SK-N-SH (cell line): ENCODE measurements around the gene WDR77. TPM values are rescaled to one million over a fixed set of nuclear protein-coding genes. Genes with fewer than 3 reads are reported as not detected.

ENCODE experiments used
- CTCF ChIA-PET: fragments of 300-600, 350-600 bp; formaldehyde crosslinking; extraction: SDS; loops from one replicate; lab custom pipeline; 2021; lab: Yijun Ruan, JAX
- POLR2A ChIA-PET: fragments of 350-600 bp; sonication (Branson Sonifier 250); formaldehyde crosslinking; extraction: SDS; loops from one replicate; lab custom pipeline; 2020; ENCODE audit warnings: antibody characterized with exemption, inconsistent platforms; lab: Yijun Ruan, JAX
- DNase-seq: peaks from one replicate; pipeline ENCODE4 v3.0.0; 2012
- H2AFZ ChIP-seq: fragments of 200-600 bp; sonication (generic); 2 replicates; pipeline ENCODE4 v1.8.1; 2016; ENCODE audit warnings: antibody characterized with exemption, mild to moderate bottlenecking, low read depth
- H3F3A ChIP-seq: fragments of 200-600 bp; sonication (generic); replicated peaks from 2 replicates; pipeline ENCODE3; 2016; ENCODE audit warnings: antibody characterized with exemption, mild to moderate bottlenecking; ENCODE audit not compliant: insufficient read depth
- H3K27ac ChIP-seq, 2 experiments: fragments of 200-500 bp in 1 of 2; fragments of 200-600 bp in 1 of 2; sonication (Bioruptor generic) in 1 of 2; sonication (generic), shearing (Covaris generic) in 1 of 2; 2 replicates each; pipeline versions ENCODE4 v1.5.1 to v1.6.1; 2014 to 2016; ENCODE audit warnings: low read depth in 2 of 2, inconsistent platforms in 1 of 2, low read length in 1 of 2, mild to moderate bottlenecking in 1 of 2, mixed read lengths in 1 of 2
- H3K27me3 ChIP-seq: fragments of 200-600 bp; sonication (generic), shearing (Covaris generic); 2 replicates; pipeline ENCODE4 v1.6.1; 2016; ENCODE audit warnings: mixed run types; ENCODE audit not compliant: insufficient read depth
- H3K36me3 ChIP-seq, 2 experiments: fragments of 200-500 bp in 1 of 2; fragments of 200-600 bp in 1 of 2; sonication (Bioruptor generic) in 1 of 2; sonication (generic) in 1 of 2; replicated peaks in 1 of 2; 2 replicates each; pipeline versions ENCODE3 to v1.5.1; 2014 to 2016; ENCODE audit warnings: low read length in 1 of 2, mild to moderate bottlenecking in 1 of 2; ENCODE audit not compliant: insufficient read depth in 2 of 2, control insufficient read depth in 1 of 2
- H3K4me1 ChIP-seq, 2 experiments: fragments of 200-500 bp in 1 of 2; fragments of 200-600 bp in 1 of 2; sonication (Bioruptor generic) in 1 of 2; sonication (generic), shearing (Covaris generic) in 1 of 2; 2 replicates each; pipeline versions ENCODE4 v1.5.1 to v1.6.1; 2014 to 2016; ENCODE audit warnings: low read depth in 1 of 2, low read length in 1 of 2, mixed run types in 1 of 2; ENCODE audit not compliant: insufficient read depth in 2 of 2, control insufficient read depth in 1 of 2
- H3K4me2 ChIP-seq: fragments of 200-600 bp; sonication (generic), shearing (Covaris generic); 2 replicates; pipeline ENCODE4 v1.6.1; 2017; ENCODE audit warnings: mixed run types
- H3K4me3 ChIP-seq, 2 experiments: fragments of 200-500 bp in 1 of 2; fragments of 200-600 bp in 1 of 2; sonication (Bioruptor generic) in 1 of 2; sonication (generic), shearing (Covaris generic) in 1 of 2; 2 replicates each; pipeline versions ENCODE4 v1.5.1 to v1.8.1; 2014 to 2016; ENCODE audit warnings: low read depth in 2 of 2, inconsistent platforms in 1 of 2, low read length in 1 of 2, mild to moderate bottlenecking in 1 of 2, mixed read lengths in 1 of 2, moderate library complexity in 1 of 2
- H3K79me2 ChIP-seq: fragments of 200-600 bp; sonication (generic); 2 replicates; pipeline ENCODE4 v1.8.1; 2017; ENCODE audit warnings: mild to moderate bottlenecking; ENCODE audit not compliant: insufficient read depth
- H3K9ac ChIP-seq: fragments of 200-600 bp; sonication (generic); 2 replicates; pipeline ENCODE4 v1.6.1; 2017; ENCODE audit warnings: mixed run types
- H3K9me2 ChIP-seq: fragments of 200-600 bp; sonication (generic); 2 replicates; pipeline ENCODE4 v1.6.1; 2017; ENCODE audit warnings: mixed run types
- H3K9me3 ChIP-seq: fragments of 200-600 bp; sonication (generic); 2 replicates; pipeline ENCODE4 v1.6.1; 2017; ENCODE audit warnings: mixed run types, mild to moderate bottlenecking, moderate library complexity
- H4K20me1 ChIP-seq: fragments of 200-600 bp; sonication (generic); 2 replicates; pipeline ENCODE4 v1.6.1; 2017; ENCODE audit warnings: mild to moderate bottlenecking, mixed run types; ENCODE audit not compliant: insufficient read depth
- EP300 ChIP-seq, 2 experiments: IDR thresholded peaks; 2 replicates each; pipeline versions ENCODE4 v1.4.0 to v1.6.1; 2012; ENCODE audit warnings: borderline replicate concordance in 1 of 2, low read depth in 1 of 2, low read length in 1 of 2
- YY1 ChIP-seq: IDR thresholded peaks from 2 replicates; pipeline ENCODE4 v1.4.0; 2012; ENCODE audit warnings: low read depth, mild to moderate bottlenecking
- WGBS: methylation state at CpG from one replicate; pipeline ENCODE4 v1.1.6; 2017; ENCODE audit warnings: low lambda C conversion rate; 5-methylcytosine and 5-hydroxymethylcytosine counted together
- polyA plus RNA-seq, 3 experiments: library from polyadenylated mRNA; depleted of rRNA; stranded (reverse); fragments of >200 nt; gene quantifications; 2 replicates each; pipeline ENCODE4 v1.2.3, GENCODE V29; 2012
- small RNA-seq, 7 experiments: library from RNA; depleted of rRNA; stranded (forward); fragments of <200 nt; gene quantifications; one replicate each; pipeline ENCODE3, GENCODE V24; 2012
- TF ChIP-seq, protein P1 (sequence below): fragments of 150-350 bp; IDR thresholded peaks from 2 replicates; pipeline ENCODE4 v1.6.1; 2016; ENCODE audit warnings: mild to moderate bottlenecking, low read depth, low read length

The WDR77 gene
- polyA plus RNA-seq, 1 of the 3 experiments (the other 2 are of a cell fraction), result 97.1 TPM

DNA sequence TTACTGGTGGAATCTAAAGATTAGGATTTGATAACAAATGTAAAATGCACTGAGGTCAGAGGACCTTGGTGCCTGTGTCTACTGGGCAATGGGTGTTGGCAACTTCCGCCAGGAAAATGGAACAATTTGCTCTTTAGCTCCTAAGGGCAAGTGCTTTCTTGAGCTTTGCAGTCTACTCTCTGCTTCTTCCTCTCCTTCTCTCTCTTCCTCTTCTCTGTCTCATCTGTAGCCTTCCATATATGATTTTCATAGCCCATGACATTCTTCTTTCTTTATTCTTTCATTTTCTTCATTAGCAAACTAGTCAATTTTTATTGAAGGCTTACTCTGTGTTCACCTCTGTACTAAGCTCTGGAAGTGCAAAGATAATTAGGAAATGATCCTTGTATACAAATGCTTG lies 57.0 kb downstream of the WDR77 start:
- H3K79me2 ChIP-seq, result no peaks in the 10 kb centered on the region
- H3K4me2 ChIP-seq, result no peak overlapping the region
- no peaks in the 10 kb centered on the region for H3K36me3 ChIP-seq
- H3K27me3 ChIP-seq, result peaks cover 40% of the 10 kb centered on the region; the same call in 1 of the 2 replicates
- H3K9me3 ChIP-seq, result no peaks in the 10 kb centered on the region
- 6% methylated on average over 1 of the region's 1 CpG for WGBS
- no peaks in the 10 kb centered on the region for H3K9me2 ChIP-seq
- no peak overlapping the region for H2AFZ ChIP-seq
- H3F3A ChIP-seq, result no peaks in the 10 kb centered on the region
- no peaks in the 10 kb centered on the region for H4K20me1 ChIP-seq
- TF ChIP-seq EP300 (IDR thresholded peaks at IDR 0.05; ENCODE audit: borderline replicate concordance in 1 of 2, low read depth in 1 of 2, low read length in 1 of 2) (no peak), YY1 (no peak)
- TF ChIP-seq, protein P1, sequence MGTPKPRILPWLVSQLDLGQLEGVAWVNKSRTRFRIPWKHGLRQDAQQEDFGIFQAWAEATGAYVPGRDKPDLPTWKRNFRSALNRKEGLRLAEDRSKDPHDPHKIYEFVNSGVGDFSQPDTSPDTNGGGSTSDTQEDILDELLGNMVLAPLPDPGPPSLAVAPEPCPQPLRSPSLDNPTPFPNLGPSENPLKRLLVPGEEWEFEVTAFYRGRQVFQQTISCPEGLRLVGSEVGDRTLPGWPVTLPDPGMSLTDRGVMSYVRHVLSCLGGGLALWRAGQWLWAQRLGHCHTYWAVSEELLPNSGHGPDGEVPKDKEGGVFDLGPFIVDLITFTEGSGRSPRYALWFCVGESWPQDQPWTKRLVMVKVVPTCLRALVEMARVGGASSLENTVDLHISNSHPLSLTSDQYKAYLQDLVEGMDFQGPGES, result no peak
- no peak overlapping the region for H3K9ac ChIP-seq
- DNase-seq, result no peak
- H3K4me1 ChIP-seq, result no peaks in the 10 kb centered on the region
- H3K4me3 ChIP-seq, result no peak overlapping the region
- H3K27ac ChIP-seq, result no peak overlapping the region
- ChIA-PET POLR2A (no interaction called here), CTCF (interaction anchor here (0.7 to 1.5 kb wide), 3 partner anchors 21 to 169 kb away, joined by 3 to 5 read pairs (median 3); no protein-coding TSS in a partner anchor)

Small RNAs within 50 kb of the gene (small RNA-seq; reads per million reads assigned to genes)
- gene RF00019 (0 reads per million in 7 experiments), gene RNU6-792P (0 to 21.2 (median 1.4) reads per million in 7 experiments)

Other genes starting within 250 kb of the WDR77 start
- 1.3 and 1.6 TPM in 2 replicates for gene DENND2D, start 248.6 kb downstream of the WDR77 start, polyA plus RNA-seq (2012; rRNA removed)
- gene CHI3L2, start 221.5 kb downstream of the WDR77 start, polyA plus RNA-seq (2012; rRNA removed), result 0.92 and 0.97 TPM in 2 replicates
- gene CHIA, start 158.4 kb downstream of the WDR77 start, polyA plus RNA-seq (2012; rRNA removed), result not detected in 2 replicates
- gene OVGP1, start 21.5 kb downstream of the WDR77 start, polyA plus RNA-seq (2012; rRNA removed), result 0.18 and 0.34 TPM in 2 replicates
- 177 and 216 TPM in 2 replicates for gene ATP5PB, start 208 bp upstream of the WDR77 start, polyA plus RNA-seq (2012; rRNA removed)
- gene C1orf162, start 24.7 kb upstream of the WDR77 start, polyA plus RNA-seq (2012; rRNA removed), result 0.13 and 0.16 TPM in 2 replicates
- gene ADORA3, start 54.4 kb upstream of the WDR77 start, polyA plus RNA-seq (2012; rRNA removed), result not detected in 2 replicates
- gene TMIGD3, start 54.4 kb upstream of the WDR77 start, polyA plus RNA-seq (2012; rRNA removed), result not detected in 2 replicates
- gene RAP1A, start 170.5 kb upstream of the WDR77 start, polyA plus RNA-seq (2012; rRNA removed), result 17.7 and 19.8 TPM in 2 replicates